Measurements from ENCODE around the gene CSE1L.
A peak's percentile ranks its signal among the peaks of the same experiment; 100 is the strongest.
"Not testable (repeated sequence)": the region's sequence is repeated elsewhere in the genome, so short reads cannot be mapped to it uniquely, and the experiment has no call there.

CSE1L gene

DNA sequence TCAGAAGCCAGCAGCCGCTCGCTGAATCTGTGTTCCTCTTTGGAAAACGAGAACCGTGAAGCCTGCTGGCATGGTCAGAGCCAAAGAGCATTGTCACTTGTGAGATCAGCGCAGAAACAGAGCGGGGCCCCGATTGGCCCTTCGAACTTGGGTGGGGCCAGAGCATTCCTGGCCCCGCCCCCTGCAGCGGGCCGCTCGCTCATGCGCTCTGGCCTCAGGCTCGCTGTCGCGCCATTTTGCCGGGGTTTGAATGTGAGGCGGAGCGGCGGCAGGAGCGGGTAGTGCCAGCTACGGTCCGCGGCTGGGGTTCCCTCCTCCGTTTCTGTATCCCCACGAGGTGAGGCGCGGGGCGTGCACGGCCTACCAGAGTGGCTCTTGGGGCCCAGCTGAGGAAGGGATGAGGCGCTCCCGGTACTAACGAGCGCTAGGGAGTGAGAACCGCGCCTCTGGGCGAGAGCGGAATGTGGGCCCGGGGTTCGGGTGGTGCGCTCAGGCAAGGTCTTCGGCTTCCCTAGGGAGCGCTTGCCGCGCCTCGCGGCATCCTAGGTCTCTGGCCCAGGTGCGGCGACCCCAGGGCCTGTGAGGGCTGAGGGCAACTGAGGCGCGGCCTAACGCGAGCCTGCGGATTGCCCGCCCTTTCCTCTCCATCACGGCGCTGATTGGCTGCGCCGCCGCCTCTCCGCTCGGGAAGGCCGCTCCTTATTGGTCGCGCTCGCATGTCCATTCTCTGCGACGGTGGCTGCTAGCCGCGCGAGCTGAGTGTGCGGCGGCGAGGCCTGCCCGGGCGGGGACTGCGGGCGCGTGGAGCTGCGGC, at the start of gene CSE1L:
CSE1L (plus strand) TSS at position 226 of the 814 bp plus-strand sequence. CDS start 12,152 bp downstream, outside the sequence.
- peak; percentile 99 for DNase-seq

GRCh38 chr20:48999890-49000870, 45.9 kb upstream of the CSE1L start:
- no peak for DNase-seq

GRCh38 chr20:49001741-49002140, 44.4 kb upstream of the CSE1L start:
- DNase-seq = no peak

DNA sequence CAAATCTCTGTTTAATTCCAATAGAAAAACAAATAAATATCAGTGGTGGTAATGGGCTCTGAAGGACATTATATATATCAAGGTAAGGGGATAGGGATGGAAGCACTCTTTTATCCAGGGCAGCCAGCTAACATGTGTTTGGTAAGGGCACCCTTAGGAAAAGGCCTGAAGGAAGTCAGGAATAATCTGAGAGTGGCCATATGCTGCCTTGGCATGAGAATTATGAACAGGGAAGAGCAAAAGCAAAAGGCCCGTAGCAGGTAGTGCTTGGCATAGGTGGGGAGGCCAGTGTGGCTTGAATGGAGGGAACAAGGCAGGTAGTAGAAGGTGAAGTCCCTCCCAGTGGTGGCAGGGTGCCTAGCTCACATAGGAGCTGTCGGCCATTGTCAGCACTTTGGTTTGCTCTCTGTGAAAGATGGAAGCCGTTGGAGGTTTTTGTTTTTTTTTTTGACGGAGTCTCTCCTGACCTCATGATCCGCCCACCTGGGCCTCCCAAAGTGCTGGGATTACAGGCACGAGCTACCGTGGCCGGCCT, 39.6 kb upstream of the CSE1L start:
- DNase-seq = no peak

- no peak for DNase-seq
Observed at GRCh38 chr20:49009899-49010631, 36.0 kb upstream of the CSE1L start.

DNA sequence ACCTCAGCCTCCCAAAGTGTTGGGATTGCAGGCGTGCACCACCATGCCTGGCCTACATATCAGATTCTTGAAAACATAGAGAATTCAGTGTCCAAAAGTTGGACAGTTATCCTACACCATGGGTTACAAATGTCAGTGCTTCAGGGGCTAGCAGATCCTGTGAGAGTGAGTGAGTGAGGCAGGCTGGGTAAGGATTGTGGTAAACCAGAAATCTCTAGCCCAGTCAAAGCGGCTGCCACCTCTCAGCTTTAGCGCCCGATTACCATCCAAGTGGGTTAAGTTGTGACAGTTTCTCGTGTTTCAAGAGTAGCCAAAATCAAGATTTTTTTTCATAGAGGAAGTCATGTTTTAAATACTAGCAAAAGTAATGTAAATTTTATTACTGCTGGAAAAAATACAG, 21.9 kb upstream of the CSE1L start:
- no peak for DNase-seq

- not testable (repeated sequence) for DNase-seq
Observed at GRCh38 chr20:49028177-49028576, 17.9 kb upstream of the CSE1L start.

GRCh38 chr20:49028684-49029083, 17.4 kb upstream of the CSE1L start:
- no peak for DNase-seq

- no peak for DNase-seq
Observed at GRCh38 chr20:49029203-49029602, 16.9 kb upstream of the CSE1L start.

- DNase-seq = no peak
Observed at GRCh38 chr20:49030954-49031619, 15.0 kb upstream of the CSE1L start.

DNA sequence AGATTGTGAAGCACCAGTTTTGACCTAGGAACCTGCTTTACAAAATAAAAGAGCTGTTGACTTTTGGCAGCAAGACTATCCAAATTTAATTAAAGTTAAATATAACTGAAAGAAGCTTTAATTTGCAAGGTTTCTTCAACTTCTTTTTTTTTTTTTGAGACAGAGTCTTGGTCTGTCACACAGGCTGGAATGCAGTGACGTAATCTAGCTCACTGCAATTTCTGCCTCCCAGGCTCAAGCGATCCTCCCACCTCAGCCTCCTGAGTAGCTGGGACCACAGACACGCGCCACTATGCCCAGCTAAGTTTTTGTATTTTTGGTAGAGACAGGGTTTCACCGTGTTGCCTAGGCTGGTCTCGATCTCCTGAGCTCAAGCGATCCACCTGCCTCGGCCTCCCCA, 13.7 kb upstream of the CSE1L start:
- DNase-seq = no peak

- no peak for DNase-seq
Observed at GRCh38 chr20:49034070-49034732, 11.9 kb upstream of the CSE1L start.

- no peak for DNase-seq
Observed at GRCh38 chr20:49037962-49038387, 8.1 kb upstream of the CSE1L start.

DNA sequence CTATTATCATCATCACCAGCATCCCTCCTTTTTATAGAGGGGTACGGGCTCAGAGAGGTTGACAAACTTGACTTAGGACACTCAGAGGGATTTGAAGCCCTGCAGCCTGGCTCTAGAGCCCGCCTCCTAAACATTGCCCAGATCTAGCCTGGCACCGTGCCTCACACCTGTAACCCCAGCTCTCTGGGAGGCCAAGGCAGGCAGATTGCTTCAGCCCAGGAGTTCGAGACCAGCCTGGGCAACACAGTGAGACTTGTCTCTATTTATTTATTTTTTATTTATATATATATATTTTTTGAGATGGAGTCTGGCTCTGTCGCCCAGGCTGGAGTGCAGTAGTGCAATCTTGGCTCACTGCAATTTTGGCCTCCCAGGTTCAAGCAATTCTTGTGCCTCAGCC, 6.3 kb upstream of the CSE1L start:
- no peak for DNase-seq

DNA sequence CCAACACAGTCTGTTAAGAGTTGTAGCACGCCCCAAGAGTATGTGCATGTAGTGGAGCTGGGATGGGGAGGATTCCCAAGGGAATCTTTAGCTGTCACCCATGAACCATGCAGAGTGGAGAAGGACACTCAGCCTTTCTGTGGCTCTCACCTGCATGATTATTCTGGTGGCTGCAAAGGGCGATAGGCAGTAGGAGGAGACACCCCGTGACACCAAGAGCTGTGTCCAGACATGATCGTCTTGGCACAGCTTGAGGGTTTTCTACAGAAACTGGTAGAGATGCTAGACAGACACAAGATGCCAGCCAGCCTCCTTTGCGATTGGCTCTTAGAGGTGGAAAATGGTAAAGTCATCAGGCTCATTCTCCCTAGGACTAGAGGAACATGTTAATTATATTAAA, 3.1 kb upstream of the CSE1L start:
- DNase-seq = no peak

DNA sequence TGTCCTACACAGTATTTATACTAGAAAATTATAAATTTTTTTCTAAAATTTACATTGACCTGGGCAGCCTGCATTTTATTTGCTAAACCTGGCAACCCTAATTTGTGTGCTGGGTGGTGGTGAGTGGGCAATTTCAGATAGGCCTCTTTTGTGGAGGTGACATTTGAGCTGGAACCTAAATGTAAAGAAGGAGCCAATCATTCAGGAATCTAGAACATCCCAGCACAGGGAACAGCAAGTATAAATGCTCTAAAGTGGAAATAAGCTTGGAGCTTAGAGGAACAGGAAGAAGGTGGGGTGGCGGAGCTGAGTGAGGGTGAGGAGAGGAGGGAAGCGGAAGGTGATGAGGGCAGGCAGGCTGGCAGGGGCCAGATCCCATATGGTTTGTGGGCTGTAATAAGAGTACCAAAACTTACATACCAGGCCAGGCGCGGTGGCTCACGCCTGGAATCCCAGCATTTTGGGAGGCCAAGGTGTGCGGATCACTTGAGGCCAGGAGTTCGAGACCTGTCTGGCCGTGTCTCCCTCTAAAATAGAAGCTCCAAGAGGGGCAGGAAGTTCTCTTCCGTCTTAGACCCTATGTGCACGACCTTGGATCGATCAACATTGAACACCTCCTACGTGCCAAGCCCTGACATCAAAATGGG, 549 bp upstream of the CSE1L start:
- no peak for DNase-seq

- DNase-seq = no peak
Observed at GRCh38 chr20:49052334-49052733, 6.2 kb downstream of the CSE1L start.

DNA sequence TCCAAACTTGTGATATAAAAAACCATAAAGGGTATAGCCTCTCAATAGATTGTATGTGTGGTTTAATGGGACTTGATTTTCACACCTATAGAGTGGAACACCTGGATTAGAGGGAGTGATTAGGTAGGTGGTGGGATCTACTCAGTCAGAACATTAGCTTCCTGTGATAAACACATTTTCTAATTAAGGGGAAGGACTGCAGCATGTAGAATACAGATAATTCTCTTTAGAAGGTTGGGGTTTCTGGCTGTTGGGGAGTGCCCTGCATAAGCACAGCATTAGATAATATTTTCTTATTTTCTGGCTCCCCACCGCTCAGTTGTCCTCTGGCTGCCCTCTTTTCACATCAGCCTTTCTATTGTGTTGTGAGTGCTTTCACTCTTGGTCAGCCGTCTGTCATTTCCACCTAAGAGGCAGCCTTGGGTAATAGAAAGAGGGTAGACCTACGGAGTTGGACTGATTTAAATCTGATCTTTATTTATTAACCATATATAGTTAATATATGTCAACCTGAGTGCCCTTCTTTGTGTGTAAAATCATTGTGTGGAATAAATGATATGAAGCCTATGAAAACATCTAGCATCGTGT, 8.0 kb downstream of the CSE1L start:
- DNase-seq = no peak

- DNase-seq = no peak
Observed at GRCh38 chr20:49063279-49063678, 17.2 kb downstream of the CSE1L start.

DNA sequence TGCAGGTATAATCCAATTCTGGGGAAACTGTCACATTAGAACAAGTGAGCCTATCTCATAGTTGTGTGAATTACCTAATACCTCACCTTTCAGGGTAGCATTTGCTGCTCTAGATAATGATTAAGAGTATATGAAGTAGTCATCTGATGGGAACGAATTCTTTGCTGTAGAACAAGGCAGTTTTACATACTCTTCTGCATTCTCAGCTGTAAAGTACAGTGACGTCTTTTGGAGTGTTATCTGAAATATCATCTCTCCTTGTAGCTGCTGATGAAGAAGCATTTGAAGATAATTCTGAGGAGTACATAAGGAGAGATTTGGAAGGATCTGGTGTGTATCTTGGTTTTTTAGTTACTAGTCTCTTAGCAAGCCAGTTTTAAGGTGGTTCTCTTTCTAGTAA, 28.4 kb downstream of the CSE1L start:
- DNase-seq = no peak

- no peak for DNase-seq
Observed at GRCh38 chr20:49078310-49078709, 32.2 kb downstream of the CSE1L start.
